ENCODE data around the gene RLN1. TPM values are rescaled to one million over a fixed set of nuclear protein-coding genes. Genes with fewer than 3 reads are reported as not detected.

The RLN1 gene
- total and polyA plus RNA-seq, 10 of the 15 experiments (the other 5 are each of a cell fraction or from before 2014, with no cell fraction given) = 0.80 to 2.8 (median 1.9) TPM

- TF ChIP-seq ZNF687 (IDR thresholded peaks at IDR 0.05) = no peak
- TF ChIP-seq RBBP5 (conservative IDR thresholded peaks at IDR 0.05) = no peak
Observed at GRCh38 chr9:5292141-5292540, 47.5 kb downstream of the RLN1 start (continued).

DNA sequence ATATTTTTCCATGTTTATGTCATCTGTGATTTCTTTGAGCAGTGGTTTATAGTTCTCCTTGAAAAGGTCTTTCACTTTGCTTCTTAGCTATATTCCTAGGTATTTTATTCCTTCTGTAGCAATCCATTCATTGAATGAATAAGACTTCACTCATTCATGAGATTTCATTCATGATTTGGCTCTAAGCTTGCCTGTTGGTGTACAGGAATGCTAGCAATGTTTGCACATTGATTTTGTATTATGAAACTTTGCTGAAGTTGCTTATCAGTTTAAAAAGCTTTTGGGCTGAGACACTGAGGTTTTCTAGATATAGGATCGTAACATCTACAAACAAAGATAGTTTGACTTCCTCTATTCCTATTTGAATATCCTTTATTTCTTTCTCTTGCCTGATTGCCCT is 51.1 kb downstream of the RLN1 start:
- no peak overlapping the region for H2AFZ ChIP-seq (ENCODE audit: control insufficient read depth, low read depth, low read length)
- H3K36me3 ChIP-seq (ENCODE audit: control insufficient read depth in 2 of 2, insufficient read depth in 2 of 2, low read length in 1 of 2) = no peaks in the 10 kb centered on the region
- BruUV-seq (replicated peaks) = no TSS peak
- ChIA-PET CTCF (interaction anchor here (1.0 kb wide), 1 partner anchor 38 kb away, joined by 3 read pairs; no protein-coding TSS in a partner anchor), POLR2A (no interaction called here), RAD21 (ENCODE audit: unreplicated experiment) (no interaction called here), SMC1A (ENCODE audit: uncharacterized antibody, unreplicated experiment) (interaction anchor here (1.0 kb wide), 2 partner anchors 19 to 23 kb away, joined by 3 read pairs; no protein-coding TSS in a partner anchor)
- 45% methylated on average over 1 of the region's 1 CpG for WGBS (ENCODE audit: insufficient coverage, insufficient replicate concordance, low lambda C conversion rate, missing lambda C conversion rate)
- H3K79me2 ChIP-seq (ENCODE audit: control insufficient read depth, insufficient read depth, low read length) = no peaks in the 10 kb centered on the region
- TF ChIP-seq, protein P1, sequence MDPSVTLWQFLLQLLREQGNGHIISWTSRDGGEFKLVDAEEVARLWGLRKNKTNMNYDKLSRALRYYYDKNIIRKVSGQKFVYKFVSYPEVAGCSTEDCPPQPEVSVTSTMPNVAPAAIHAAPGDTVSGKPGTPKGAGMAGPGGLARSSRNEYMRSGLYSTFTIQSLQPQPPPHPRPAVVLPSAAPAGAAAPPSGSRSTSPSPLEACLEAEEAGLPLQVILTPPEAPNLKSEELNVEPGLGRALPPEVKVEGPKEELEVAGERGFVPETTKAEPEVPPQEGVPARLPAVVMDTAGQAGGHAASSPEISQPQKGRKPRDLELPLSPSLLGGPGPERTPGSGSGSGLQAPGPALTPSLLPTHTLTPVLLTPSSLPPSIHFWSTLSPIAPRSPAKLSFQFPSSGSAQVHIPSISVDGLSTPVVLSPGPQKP (IDR thresholded peaks at IDR 0.05; ENCODE audit: low read depth, low read length) = no peak
- TF ChIP-seq IKZF1 (conservative IDR thresholded peaks at IDR 0.05) (no peak), E2F4 (IDR thresholded peaks at IDR 0.05; ENCODE audit: low read depth, low read length) (no peak), NFIC (IDR thresholded peaks at IDR 0.05; ENCODE audit: low read depth, low read length) (no peak)
- TF ChIP-seq, protein P2, sequence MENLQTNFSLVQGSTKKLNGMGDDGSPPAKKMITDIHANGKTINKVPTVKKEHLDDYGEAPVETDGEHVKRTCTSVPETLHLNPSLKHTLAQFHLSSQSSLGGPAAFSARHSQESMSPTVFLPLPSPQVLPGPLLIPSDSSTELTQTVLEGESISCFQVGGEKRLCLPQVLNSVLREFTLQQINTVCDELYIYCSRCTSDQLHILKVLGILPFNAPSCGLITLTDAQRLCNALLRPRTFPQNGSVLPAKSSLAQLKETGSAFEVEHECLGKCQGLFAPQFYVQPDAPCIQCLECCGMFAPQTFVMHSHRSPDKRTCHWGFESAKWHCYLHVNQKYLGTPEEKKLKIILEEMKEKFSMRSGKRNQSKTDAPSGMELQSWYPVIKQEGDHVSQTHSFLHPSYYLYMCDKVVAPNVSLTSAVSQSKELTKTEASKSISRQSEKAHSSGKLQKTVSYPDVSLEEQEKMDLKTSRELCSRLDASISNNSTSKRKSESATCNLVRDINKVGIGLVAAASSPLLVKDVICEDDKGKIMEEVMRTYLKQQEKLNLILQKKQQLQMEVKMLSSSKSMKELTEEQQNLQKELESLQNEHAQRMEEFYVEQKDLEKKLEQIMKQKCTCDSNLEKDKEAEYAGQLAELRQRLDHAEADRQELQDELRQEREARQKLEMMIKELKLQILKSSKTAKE (IDR thresholded peaks at IDR 0.05; ENCODE audit: low read depth, poor library complexity, severe bottlenecking) = no peak
- no peak for DNase-seq (ENCODE audit: low read depth, low spot score)
- no peak for FAIRE-seq
- no peaks in the 10 kb centered on the region for H3K27me3 ChIP-seq (replicated peaks in 1 of 2; ENCODE audit: control insufficient read depth in 2 of 2, insufficient read depth in 2 of 2, low read length in 1 of 2)
- H3K4me2 ChIP-seq (ENCODE audit: control insufficient read depth, insufficient read depth) = no peak overlapping the region
- no peak overlapping the region for H3K4me3 ChIP-seq
- ATAC-seq = no peak
- no peak overlapping the region for H3K27ac ChIP-seq (ENCODE audit: control insufficient read depth, insufficient read depth)
- in situ Hi-C loops (cut with MboI) = no loop called here
- no peaks in the 10 kb centered on the region; the same call in 2 of the 3 replicates for H3K9me3 ChIP-seq (replicated peaks; ENCODE audit: control insufficient read depth, insufficient read depth, low read length)
- H4K20me1 ChIP-seq (ENCODE audit: control insufficient read depth, insufficient read depth) = no peaks in the 10 kb centered on the region
- H3K4me1 ChIP-seq (ENCODE audit: control insufficient read depth, insufficient read depth, low read length) = no peaks in the 10 kb centered on the region
- H3K9ac ChIP-seq (ENCODE audit: control insufficient read depth, insufficient read depth, low read length) = no peak overlapping the region
- intact Hi-C loops (cut with micrococcal nuclease; ENCODE audit: unreplicated experiment) = no loop called here
